Stimulated activated CD4-positive, alpha-beta T cell treated with anti-CD3 and anti-CD28 coated beads, Interleukin-1b, Interleukin-23, amount 100 ng/mL, for 4 hours (primary cell): Measurements from ENCODE around the gene KCNC1.

ENCODE experiments used
- DNase-seq, 2 donors: peaks; one replicate each; pipeline ENCODE4 v3.0.0-alpha.2; 2020; ENCODE audit warnings: low read depth in 2 of 2

KCNC1 gene

DNA sequence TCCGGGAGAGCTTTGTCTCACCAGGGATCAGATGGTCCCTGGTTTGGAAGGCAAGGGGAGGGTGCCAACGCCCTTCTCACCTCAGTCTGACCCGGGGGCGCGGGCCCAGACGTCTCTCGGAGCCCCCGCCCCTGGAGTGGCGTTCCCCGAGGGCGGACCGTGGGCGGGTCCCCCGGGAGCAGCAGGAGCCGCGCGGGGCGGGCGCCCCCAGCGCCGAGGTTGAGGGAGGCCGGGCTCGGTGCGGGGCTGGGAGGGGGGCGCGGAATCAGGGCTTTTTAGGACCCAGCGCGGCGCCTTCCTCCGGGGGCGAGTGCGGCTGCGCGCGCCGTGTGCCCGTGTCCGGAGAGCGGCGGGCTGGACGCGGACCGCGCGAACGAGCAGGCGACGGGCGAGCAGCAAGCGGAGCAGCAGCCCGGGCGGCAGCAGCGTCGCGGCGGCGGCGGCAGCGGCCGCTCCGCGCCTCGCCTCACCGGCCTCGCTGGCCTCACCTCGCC, at the start of gene KCNC1:
KCNC1 (plus strand) TSS at position 364 of the 494 bp plus-strand sequence. CDS start 1,222 bp downstream, outside the sequence.
- DNase-seq, result no peak

- no peak for DNase-seq
Observed at GRCh38 chr11:17686231-17686980, 48.2 kb upstream of the KCNC1 start.

DNA sequence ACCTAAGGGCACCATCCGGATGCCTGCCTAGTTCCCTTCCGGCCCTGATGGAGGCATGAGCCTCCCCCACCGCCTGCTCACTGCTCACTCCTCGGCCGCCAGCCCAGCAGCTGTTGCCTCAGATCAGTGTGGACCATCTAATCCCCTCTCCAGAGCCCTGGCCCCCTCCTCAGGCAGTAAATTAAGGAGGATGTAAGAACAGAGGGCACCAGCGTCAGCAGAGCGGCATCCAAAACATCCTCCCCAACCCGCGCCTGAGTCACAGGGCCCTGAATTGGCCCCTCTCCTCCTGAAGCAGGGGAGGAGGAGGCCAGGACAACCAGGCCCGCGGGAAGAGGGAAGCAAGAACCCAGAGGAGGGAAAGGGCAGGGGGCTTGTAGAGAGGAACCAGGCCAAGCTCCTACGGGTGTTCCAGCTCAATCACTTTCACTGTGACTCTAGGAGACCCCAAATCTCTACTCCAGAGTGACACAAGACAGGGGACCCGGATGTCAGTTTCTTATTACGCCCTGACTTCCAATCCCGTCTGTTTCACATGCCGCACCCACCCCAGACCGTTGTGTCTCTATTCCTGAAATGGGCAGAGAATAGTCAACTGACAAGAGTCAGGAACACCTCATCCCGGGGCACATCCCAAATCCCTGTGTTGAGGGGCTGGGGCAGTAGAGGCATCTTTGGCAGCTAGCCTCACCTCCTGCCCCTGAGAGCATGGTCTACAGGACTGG, 46.5 kb upstream of the KCNC1 start:
- DNase-seq, result no peak

- DNase-seq, result no peak
Observed at GRCh38 chr11:17691550-17691949, 43.0 kb upstream of the KCNC1 start.

DNA sequence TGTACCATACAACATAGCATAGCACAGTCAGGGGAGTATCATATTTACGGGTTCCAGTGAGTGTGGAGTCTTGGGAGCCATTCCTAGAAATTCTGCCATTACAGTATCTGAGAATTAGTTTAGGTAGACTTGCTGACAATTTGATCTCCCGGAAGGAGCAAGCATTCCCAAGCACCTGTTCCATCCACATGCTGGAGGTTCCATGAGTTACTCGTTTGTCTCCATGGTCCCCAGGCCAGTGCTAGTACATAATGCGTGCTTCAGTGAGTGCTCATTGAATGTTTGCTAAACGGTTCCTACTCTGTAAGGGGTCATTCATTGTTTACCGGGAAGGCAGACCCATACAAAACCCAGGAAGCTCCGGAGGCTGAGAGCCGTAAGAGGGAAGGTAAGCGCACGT, 42.6 kb upstream of the KCNC1 start:
- no peak for DNase-seq

DNA sequence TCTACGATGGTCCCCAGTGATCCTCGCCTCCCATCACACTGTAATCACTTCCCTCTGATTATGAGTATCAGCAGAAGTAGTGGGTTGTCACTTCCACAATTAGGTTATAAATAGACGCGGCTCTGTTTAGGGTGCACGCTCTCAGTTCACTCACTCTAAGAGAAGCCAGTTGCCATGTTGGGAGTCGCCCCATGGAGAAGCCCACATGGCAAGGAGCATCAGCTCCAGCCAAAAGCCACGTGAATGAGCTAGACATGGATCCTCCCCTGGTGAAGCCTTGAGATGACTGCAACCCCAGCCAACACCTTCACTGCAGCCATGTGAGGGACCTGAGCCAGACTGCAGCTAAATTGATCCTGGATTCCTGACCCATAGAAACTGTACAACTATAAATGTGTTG, 41.6 kb upstream of the KCNC1 start:
- DNase-seq, result no peak

DNA sequence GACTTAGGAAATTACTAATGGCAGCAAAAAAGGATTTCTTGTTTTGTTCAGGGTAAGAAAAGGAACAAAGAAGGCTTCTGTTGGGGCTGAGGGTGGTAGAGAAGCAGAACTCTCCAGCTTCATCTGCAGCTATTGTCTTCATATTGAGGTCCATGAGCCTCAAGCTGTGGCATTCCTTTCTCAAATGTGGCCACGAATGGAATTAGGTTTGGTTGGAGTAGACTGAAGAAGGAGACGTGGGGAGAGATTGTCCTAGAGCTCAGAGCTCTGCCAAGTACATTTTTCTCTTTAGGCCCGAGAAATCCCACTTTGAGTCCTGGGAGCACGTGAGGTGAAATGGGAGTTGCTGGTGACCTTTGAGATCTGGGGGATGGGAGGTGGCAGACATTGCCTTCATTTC, 41.0 kb upstream of the KCNC1 start:
- no peak for DNase-seq

- DNase-seq, result no peak
Observed at GRCh38 chr11:17694494-17695110, 40.0 kb upstream of the KCNC1 start.

GRCh38 chr11:17695454-17696441, 38.8 kb upstream of the KCNC1 start:
- no peak for DNase-seq

- no peak for DNase-seq
Observed at GRCh38 chr11:17696741-17697140, 37.8 kb upstream of the KCNC1 start.

DNA sequence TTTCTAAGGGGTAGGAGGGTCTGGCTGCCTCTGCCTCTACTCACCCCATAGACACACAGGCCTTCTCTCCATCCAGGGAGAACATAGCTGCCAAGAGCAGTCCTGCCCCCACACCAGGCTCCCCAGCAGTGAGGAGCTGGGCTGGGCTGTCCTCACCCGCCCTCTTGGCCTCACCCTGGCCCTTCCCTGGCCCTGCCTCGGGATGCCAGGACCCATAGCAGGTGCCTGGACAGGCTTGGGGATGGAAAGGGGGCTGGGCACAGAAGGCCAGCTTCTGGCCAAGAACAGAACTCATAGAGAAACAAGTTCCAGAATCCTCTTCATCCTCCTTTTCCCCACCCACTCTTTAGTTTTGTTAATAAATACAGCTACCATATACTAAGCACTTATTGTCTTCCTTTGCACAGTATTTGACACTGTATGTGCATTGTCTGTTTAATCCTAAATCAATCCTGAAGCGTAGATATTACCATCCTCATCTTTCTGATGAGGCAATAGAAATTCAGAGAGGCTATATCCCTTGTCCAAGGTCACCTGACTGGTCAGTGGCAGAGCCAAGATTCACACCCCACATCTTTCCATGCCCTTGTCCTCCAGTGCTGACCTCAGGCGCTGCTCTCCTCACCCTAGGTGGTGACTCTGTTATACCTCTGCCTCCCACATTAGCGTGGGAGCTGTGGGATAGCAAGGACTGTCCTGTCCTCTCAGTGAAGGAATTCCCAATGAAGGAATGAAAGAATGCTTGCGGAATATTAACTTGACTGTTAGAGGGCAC, 37.2 kb upstream of the KCNC1 start:
- no peak for DNase-seq

- DNase-seq, result no peak
Observed at GRCh38 chr11:17699147-17700114, 35.1 kb upstream of the KCNC1 start.

GRCh38 chr11:17700991-17701390, 33.6 kb upstream of the KCNC1 start:
- no peak for DNase-seq

DNA sequence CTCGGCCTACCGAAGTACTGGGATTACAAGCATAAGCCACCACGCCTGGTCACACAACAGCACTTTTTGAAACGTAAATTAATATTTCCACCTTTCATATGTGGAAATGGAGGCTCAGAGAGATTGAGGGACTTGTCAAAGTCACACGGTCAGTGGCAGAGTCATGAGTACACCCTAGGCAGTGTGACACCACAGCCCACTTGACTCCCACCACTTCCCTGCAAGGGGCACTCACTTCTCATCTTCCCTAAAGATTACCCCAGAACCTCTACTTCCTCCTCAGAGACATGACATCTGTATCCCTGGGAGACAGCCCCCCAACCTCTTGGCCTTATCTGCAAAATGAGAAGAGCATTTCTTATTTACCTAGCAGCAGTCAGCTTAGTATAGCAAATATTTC, 31.7 kb upstream of the KCNC1 start:
- DNase-seq, result no peak

DNA sequence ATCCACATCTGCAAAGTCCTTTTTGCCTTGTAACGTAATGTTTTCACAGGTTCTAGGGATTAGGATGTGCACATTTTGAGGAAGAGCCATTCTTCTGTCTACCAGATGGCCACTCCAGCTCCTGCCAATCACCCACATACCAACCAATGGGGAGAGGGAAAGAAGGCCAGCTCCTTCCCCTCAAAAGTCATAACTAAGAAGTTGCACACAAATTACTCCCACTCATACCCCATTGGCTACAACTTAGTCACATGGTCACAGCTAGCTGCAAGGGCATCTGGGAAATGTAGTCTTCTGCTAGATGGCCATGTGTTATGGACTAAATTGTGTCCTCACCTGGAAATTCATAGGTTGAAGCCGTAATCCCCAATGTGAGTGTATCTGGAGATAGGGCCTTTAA, 30.6 kb upstream of the KCNC1 start:
- no peak for DNase-seq

DNA sequence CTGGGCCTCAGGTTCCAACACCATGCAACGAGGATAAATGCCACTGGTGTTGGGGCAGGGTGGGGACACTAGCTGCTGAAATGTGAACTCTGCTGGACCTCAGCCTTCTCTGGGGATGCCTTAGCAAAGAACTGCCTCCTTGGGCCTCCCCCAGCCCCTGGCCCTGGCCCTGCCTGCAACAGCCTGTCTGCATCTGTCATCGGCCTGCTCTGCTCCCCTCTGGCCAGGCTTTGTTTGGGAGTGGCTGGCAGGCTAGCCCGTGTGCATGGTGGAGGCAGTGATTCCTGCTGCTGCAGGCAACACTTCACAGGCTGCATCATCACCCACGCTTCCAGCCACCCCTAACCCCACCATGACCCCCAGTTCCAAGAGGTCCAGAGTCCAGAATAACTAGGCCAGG, 26.8 kb upstream of the KCNC1 start:
- DNase-seq, result no peak

DNA sequence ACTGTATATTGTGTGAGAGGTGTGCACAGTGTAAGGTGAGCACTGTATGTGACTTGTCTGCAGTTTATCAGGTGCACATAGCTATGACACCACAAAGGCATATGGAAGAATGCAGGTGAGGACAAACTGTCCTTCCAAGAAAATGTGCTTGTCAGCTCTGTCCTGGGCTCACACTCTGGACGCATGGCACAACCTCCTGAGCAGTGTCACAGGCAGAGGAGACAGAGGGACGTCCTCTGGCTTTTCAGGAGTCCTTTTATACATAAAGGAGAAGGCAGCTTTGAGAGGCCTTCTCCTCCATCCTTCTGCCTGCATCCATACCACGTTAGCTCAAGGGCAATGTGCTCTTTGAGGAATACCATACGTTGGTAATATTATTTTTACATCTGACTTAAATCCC, 22.7 kb upstream of the KCNC1 start:
- no peak for DNase-seq

- DNase-seq, result no peak
Observed at GRCh38 chr11:17713851-17714250, 20.7 kb upstream of the KCNC1 start.

DNA sequence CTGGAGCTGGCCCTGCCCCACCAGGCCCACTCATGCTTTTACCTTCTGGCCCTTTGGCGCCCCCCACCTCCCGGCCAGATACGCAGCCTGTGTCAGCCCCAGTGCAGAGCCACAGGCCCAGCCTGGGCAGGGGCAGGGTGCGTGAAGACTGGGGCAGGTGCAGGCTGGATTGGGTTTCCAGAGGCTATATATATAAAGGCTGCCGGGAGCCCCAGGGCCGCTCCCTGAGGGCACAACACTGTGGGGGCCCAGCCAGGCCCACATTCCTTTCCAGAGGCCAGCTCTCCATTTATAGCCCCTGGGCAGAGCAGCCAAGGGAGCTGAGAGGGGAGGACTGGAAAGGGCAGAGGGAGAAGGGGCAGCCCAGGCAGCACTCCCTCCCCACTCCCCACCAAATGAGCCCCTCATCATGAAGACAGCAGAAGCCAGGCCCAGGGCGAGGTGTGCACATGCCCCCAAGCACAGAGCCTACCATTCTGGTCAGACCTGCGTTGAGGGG, 20.2 kb upstream of the KCNC1 start:
- DNase-seq, result no peak
